B cell (primary cell): ENCODE measurements around the gene NIT2. TPM values are rescaled to one million over a fixed set of nuclear protein-coding genes. Genes with fewer than 3 reads are reported as not detected.

Experiments used
- ATAC-seq: fragments of 200-7000 bp; cut with Tn5 transposase; one replicate; pipeline ENCODE4 v1.10.0; 2021; ENCODE audit warnings: low read depth, mild to moderate bottlenecking, moderate number of reproducible peaks, moderate library complexity
- CTCF ChIA-PET: fragments of 350-600 bp; sonication (Branson Sonifier 250); formaldehyde crosslinking; loops from one replicate; lab custom pipeline; 2021; ENCODE audit warnings: antibody characterized with exemption, inconsistent platforms; lab: Charles Lee
- POLR2A ChIA-PET: fragments of 350-600 bp; sonication (Branson Sonifier 250); formaldehyde crosslinking; loops from one replicate; lab custom pipeline; 2021; ENCODE audit warnings: antibody characterized with exemption; lab: Charles Lee
- DNase-seq: peaks from one replicate; pipeline ENCODE4 v3.0.0; 2013
- H2AFZ ChIP-seq: 2 replicates; pipeline ENCODE4 v1.6.1; 2012; ENCODE audit warnings: mild to moderate bottlenecking, low read depth, low read length; ENCODE audit not compliant: insufficient read depth, poor library complexity, severe bottlenecking
- H3K27ac ChIP-seq, 2 donors: 1 replicate in 1 of 2; 2 replicates in 1 of 2; pipeline ENCODE4 v1.5.1; 2012 to 2013; ENCODE audit warnings: low read length in 2 of 2, mild to moderate bottlenecking in 2 of 2, moderate library complexity in 1 of 2
- H3K27me3 ChIP-seq, 4 experiments: fragments of 200-600 bp in 1 of 4; sonication (generic) in 1 of 4; replicated peaks in 1 of 4; 1 replicate in 2 of 4; 2 replicates in 2 of 4; pipeline versions ENCODE4 v1.6.1 to v1.7.0; 2013 to 2016; ENCODE audit warnings: low read length in 3 of 4, mild to moderate bottlenecking in 2 of 4, mixed read lengths in 1 of 4, moderate library complexity in 1 of 4; ENCODE audit not compliant: insufficient read depth in 4 of 4, control insufficient read depth in 3 of 4; ENCODE audit errors: control extremely low read depth in 1 of 4
- H3K36me3 ChIP-seq, 2 experiments: replicated peaks in 1 of 2; 1 replicate in 1 of 2; 2 replicates in 1 of 2; pipeline versions ENCODE4 v1.6.1 to v1.7.1; 2013; ENCODE audit warnings: low read length in 1 of 2; ENCODE audit not compliant: insufficient read depth in 2 of 2, control insufficient read depth in 1 of 2; ENCODE audit errors: control extremely low read depth in 1 of 2, extremely low read depth in 1 of 2
- H3K4me1 ChIP-seq, 2 donors: fragments of 200-600 bp in 1 of 2; sonication (generic) in 1 of 2; 1 replicate in 1 of 2; 2 replicates in 1 of 2; pipeline versions ENCODE4 v1.5.1 to v1.6.1; 2013 to 2017; ENCODE audit warnings: low read length in 2 of 2; ENCODE audit not compliant: control insufficient read depth in 2 of 2, insufficient read depth in 2 of 2
- H3K4me2 ChIP-seq: replicated peaks from 2 replicates; pipeline ENCODE3; 2012; ENCODE audit warnings: mild to moderate bottlenecking, low read depth, low read length; ENCODE audit not compliant: poor library complexity, severe bottlenecking
- H3K4me3 ChIP-seq, 5 experiments: fragments of 200-600 bp in 1 of 5; sonication (generic) in 1 of 5; 1 replicate in 3 of 5; 2 replicates in 2 of 5; pipeline versions ENCODE4 v1.5.1 to v1.7.0; 2011 to 2016; ENCODE audit warnings: low read length in 4 of 5, mild to moderate bottlenecking in 4 of 5, low read depth in 2 of 5, control low read depth in 1 of 5, moderate library complexity in 1 of 5; ENCODE audit not compliant: insufficient read depth in 1 of 5; ENCODE audit errors: control extremely low read depth in 1 of 5, extremely low read depth in 1 of 5
- H3K79me2 ChIP-seq: fragments of 200-600 bp; sonication (generic); one replicate; pipeline ENCODE4 v1.6.0; 2016; ENCODE audit warnings: low read length; ENCODE audit not compliant: control insufficient read depth, insufficient read depth
- H3K9ac ChIP-seq: fragments of 200-600 bp; sonication (generic); 2 replicates; pipeline ENCODE4 v1.6.1; 2017; ENCODE audit warnings: mild to moderate bottlenecking, low read length, moderate library complexity
- H3K9me3 ChIP-seq, 3 donors: one replicate each; pipeline versions ENCODE4 v1.6.1 to v1.7.1; 2013; ENCODE audit warnings: low read length in 2 of 3; ENCODE audit not compliant: control insufficient read depth in 2 of 3, insufficient read depth in 1 of 3; ENCODE audit errors: control extremely low read depth in 1 of 3
- H4K20me1 ChIP-seq: 2 replicates; pipeline ENCODE4 v1.6.0; 2012; ENCODE audit warnings: mild to moderate bottlenecking, low read length; ENCODE audit not compliant: insufficient read depth, control insufficient read depth, poor library complexity, severe bottlenecking
- H3K27ac Mint-ChIP-seq: one replicate; pipeline ENCODE4 v1.8.0; 2021; ENCODE audit warnings: mixed read lengths
- H3K27me3 Mint-ChIP-seq: one replicate; pipeline ENCODE4 v1.8.0; 2021; ENCODE audit warnings: mixed read lengths
- H3K4me1 Mint-ChIP-seq: one replicate; pipeline ENCODE4 v1.8.0; 2021; ENCODE audit warnings: mixed read lengths
- H3K4me3 Mint-ChIP-seq: one replicate; pipeline ENCODE4 v1.8.0; 2021; ENCODE audit warnings: mixed read lengths
- H3K9me3 Mint-ChIP-seq: one replicate; pipeline ENCODE4 v1.8.0; 2022; ENCODE audit warnings: mixed read lengths; ENCODE audit not compliant: insufficient read depth
- EZH2 ChIP-seq: IDR thresholded peaks from 2 replicates; pipeline ENCODE4 v1.6.1; 2012; ENCODE audit warnings: borderline replicate concordance, low read depth, mild to moderate bottlenecking, moderate library complexity, low read length; ENCODE audit not compliant: insufficient read depth, poor library complexity, severe bottlenecking
- WGBS: methylation state at CpG from one replicate; pipeline ENCODE4 v1.1.5; 2013; ENCODE audit warnings: missing lambda C conversion rate; ENCODE audit not compliant: insufficient coverage; 5-methylcytosine and 5-hydroxymethylcytosine counted together
- intact Hi-C: fragments of 100-400 bp; cut with micrococcal nuclease; formaldehyde crosslinking; loops from one replicate; pipeline ENCODE4 v1.10.0; 2022
- polyA plus RNA-seq: library from polyadenylated mRNA; depleted of rRNA; stranded (reverse); fragments of >200 nt; gene quantifications from 2 replicates; pipeline ENCODE4 v1.2.3, GENCODE V29; 2012
- total RNA-seq, 2 donors: library from RNA; stranded (reverse); fragments of 120-200 nt in 1 of 2; gene quantifications; 1 replicate in 1 of 2; 2 replicates in 1 of 2; pipeline versions ENCODE4 v1.2.3 to v1.2.4, GENCODE V29; 2013 to 2022
- TF ChIP-seq, protein P1 (sequence below): fragments of 200-600 bp; IDR thresholded peaks from one replicate; pipeline ENCODE4 v1.8.0; 2022; ENCODE audit warnings: antibody characterized with exemption, mild to moderate bottlenecking

Gene NIT2
- total and polyA plus RNA-seq, 2 donors (not counting 1 experiment from before 2014, with no cell fraction given) = 32.4 to 36.5 TPM

DNA sequence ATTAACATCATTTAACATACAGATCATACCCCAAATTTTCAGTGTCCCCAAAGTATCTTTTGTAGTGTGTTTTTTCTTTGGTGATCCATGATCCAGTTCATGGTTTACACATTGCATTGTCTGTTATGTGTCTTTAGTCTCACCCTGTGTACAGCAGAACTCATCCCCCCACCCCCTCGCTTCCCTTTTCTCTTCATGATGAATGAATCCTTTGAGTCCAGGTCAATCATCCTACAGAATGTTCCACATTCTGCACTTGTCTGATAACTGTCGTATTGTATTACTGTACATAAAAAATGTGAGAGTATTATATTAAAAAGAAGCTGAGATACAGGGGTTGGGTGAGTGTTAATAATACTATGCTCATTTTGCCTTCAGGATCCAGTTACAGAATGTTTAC, 14.6 kb upstream of the NIT2 start:
- Histone ChIP-seq H3K27ac (no peak overlapping the region), H3K79me2 (no peaks in the 10 kb centered on the region), H3K4me2 (no peak overlapping the region), H3K27me3 (no peaks in the 10 kb centered on the region), H3K36me3 (peaks cover 13 to 15% of the 10 kb centered on the region in 2 experiments), H3K4me3 (no peak overlapping the region), H3K9ac (no peak overlapping the region), H3K9me3 (no peaks in the 10 kb centered on the region), H4K20me1 (no peaks in the 10 kb centered on the region), H3K4me1 (peaks cover 0 to 5% of the 10 kb centered on the region in 2 donors), H2AFZ (no peak overlapping the region)
- Mint-ChIP-seq H3K27ac (no peak overlapping the region), H3K4me3 (no peak overlapping the region), H3K27me3 (no peaks in the 10 kb centered on the region), H3K4me1 (no peaks in the 10 kb centered on the region), H3K9me3 (no peaks in the 10 kb centered on the region)
- CTCF ChIA-PET = interaction anchor here (0.7 kb wide), 2 partner anchors 264 to 485 kb away, joined by 3 read pairs; no protein-coding TSS in a partner anchor
- DNase-seq (no peak), ATAC-seq (no peak)
- WGBS = no CpG with 5 or more reads among the region's 2 CpGs
- POLR2A ChIA-PET = no interaction called here
- intact Hi-C loops = loop anchor here (5.0 kb wide), 1 partner anchor 488 kb away; no protein-coding TSS in a partner anchor
- no peak for TF ChIP-seq EZH2
- TF ChIP-seq, protein P1, sequence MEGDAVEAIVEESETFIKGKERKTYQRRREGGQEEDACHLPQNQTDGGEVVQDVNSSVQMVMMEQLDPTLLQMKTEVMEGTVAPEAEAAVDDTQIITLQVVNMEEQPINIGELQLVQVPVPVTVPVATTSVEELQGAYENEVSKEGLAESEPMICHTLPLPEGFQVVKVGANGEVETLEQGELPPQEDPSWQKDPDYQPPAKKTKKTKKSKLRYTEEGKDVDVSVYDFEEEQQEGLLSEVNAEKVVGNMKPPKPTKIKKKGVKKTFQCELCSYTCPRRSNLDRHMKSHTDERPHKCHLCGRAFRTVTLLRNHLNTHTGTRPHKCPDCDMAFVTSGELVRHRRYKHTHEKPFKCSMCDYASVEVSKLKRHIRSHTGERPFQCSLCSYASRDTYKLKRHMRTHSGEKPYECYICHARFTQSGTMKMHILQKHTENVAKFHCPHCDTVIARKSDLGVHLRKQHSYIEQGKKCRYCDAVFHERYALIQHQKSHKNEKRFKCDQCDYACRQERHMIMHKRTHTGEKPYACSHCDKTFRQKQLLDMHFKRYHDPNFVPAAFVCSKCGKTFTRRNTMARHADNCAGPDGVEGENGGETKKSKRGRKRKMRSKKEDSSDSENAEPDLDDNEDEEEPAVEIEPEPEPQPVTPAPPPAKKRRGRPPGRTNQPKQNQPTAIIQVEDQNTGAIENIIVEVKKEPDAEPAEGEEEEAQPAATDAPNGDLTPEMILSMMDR = no peak

GRCh38 chr3:100324044-100324443, 10.5 kb upstream of the NIT2 start:
- H3K4me1 Mint-ChIP-seq = no peaks in the 10 kb centered on the region
- ChIA-PET POLR2A (no interaction called here), CTCF (interaction anchor here (1.0 kb wide), 1 partner anchor 268 kb away, joined by 3 read pairs; no protein-coding TSS in a partner anchor)
- no peak for TF ChIP-seq EZH2
- TF ChIP-seq, protein P1 = no peak
- peaks cover 5% of the 10 kb centered on the region for H3K9me3 Mint-ChIP-seq
- peaks cover 13 to 23% of the 10 kb centered on the region in 2 experiments for H3K36me3 ChIP-seq
- no peak overlapping the region for H3K4me2 ChIP-seq
- H3K27ac ChIP-seq = no peak overlapping the region
- DNase-seq (no peak), ATAC-seq (no peak)
- H3K27me3 Mint-ChIP-seq = no peaks in the 10 kb centered on the region
- no peak overlapping the region for H3K9ac ChIP-seq
- no peaks in the 10 kb centered on the region for H4K20me1 ChIP-seq
- H3K4me3 ChIP-seq = no peak overlapping the region
- H3K79me2 ChIP-seq = no peaks in the 10 kb centered on the region
- H3K4me3 Mint-ChIP-seq = no peak overlapping the region
- intact Hi-C loops = no loop called here
- H2AFZ ChIP-seq = no peak overlapping the region
- no peaks in the 10 kb centered on the region for H3K27me3 ChIP-seq
- no peaks in the 10 kb centered on the region for H3K4me1 ChIP-seq
- no peaks in the 10 kb centered on the region for H3K9me3 ChIP-seq
- no peak overlapping the region for H3K27ac Mint-ChIP-seq
